GM23338 (cell line): ENCODE measurements around the gene INHBB. TPM values are rescaled to one million over a fixed set of nuclear protein-coding genes. Genes with fewer than 3 reads are reported as not detected.

Source experiments
- ATAC-seq: fragments of 200-7000 bp; cut with Tn5 transposase; 3 replicates; pipeline ENCODE4 v1.9.1; 2020
- DNase-seq: peaks from one replicate; pipeline ENCODE4 v3.0.0-alpha.2; 2015; ENCODE audit warnings: low spot score
- H2AFZ ChIP-seq: fragments of 200-600 bp; sonication (generic); 2 replicates; pipeline ENCODE4 v1.8.0; 2016; ENCODE audit warnings: antibody characterized with exemption, mild to moderate bottlenecking, moderate library complexity
- H3F3A ChIP-seq: fragments of 200-600 bp; sonication (generic); replicated peaks from 2 replicates; pipeline ENCODE4 v1.8.0; 2017; ENCODE audit warnings: antibody characterized with exemption, mixed run types, low read depth
- H3K27ac ChIP-seq: fragments of 200-600 bp; sonication (generic); 2 replicates; pipeline ENCODE4 v1.6.1; 2016; ENCODE audit warnings: low read depth
- H3K27me3 ChIP-seq: fragments of 200-600 bp; sonication (generic); 2 replicates; pipeline ENCODE4 v1.8.0; 2016; ENCODE audit warnings: mild to moderate bottlenecking, mixed run types, moderate library complexity; ENCODE audit not compliant: insufficient read depth
- H3K36me3 ChIP-seq: fragments of 200-600 bp; sonication (generic); 2 replicates; pipeline ENCODE4 v1.8.0; 2016; ENCODE audit warnings: mild to moderate bottlenecking; ENCODE audit not compliant: insufficient read depth
- H3K4me1 ChIP-seq: fragments of 200-600 bp; sonication (generic); 2 replicates; pipeline ENCODE4 v1.8.0; 2016; ENCODE audit warnings: mild to moderate bottlenecking, moderate library complexity; ENCODE audit not compliant: insufficient read depth
- H3K4me2 ChIP-seq: fragments of 200-600 bp; sonication (generic); 2 replicates; pipeline ENCODE4 v1.7.1; 2017; ENCODE audit warnings: mixed run types
- H3K4me3 ChIP-seq: fragments of 200-600 bp; sonication (generic); 2 replicates; pipeline ENCODE4 v1.6.1; 2016; ENCODE audit warnings: mixed run types
- H3K79me2 ChIP-seq: fragments of 200-600 bp; sonication (generic); replicated peaks from 2 replicates; pipeline ENCODE4 v1.8.0; 2017; ENCODE audit warnings: mild to moderate bottlenecking; ENCODE audit not compliant: insufficient read depth
- H3K9me2 ChIP-seq: fragments of 200-600 bp; sonication (generic); 2 replicates; pipeline ENCODE4 v1.8.0; 2017; ENCODE audit not compliant: insufficient read depth
- H4K20me1 ChIP-seq: fragments of 200-600 bp; sonication (generic); replicated peaks from 2 replicates; pipeline ENCODE4 v1.8.0; 2017; ENCODE audit warnings: mild to moderate bottlenecking; ENCODE audit not compliant: insufficient read depth
- H3K27ac Mint-ChIP-seq: 2 replicates; pipeline ENCODE4 v1.8.0; 2020; ENCODE audit warnings: inconsistent platforms, mild to moderate bottlenecking, moderate library complexity, mixed read lengths
- H3K27me3 Mint-ChIP-seq: 3 replicates; pipeline ENCODE4 v1.8.0; 2022; ENCODE audit warnings: low read depth, mild to moderate bottlenecking, moderate library complexity, mixed read lengths, inconsistent platforms; ENCODE audit not compliant: insufficient read depth, poor library complexity
- H3K36me3 Mint-ChIP-seq: 3 replicates; pipeline ENCODE4 v1.8.0; 2021; ENCODE audit warnings: low read depth, mild to moderate bottlenecking, inconsistent platforms, moderate library complexity, mixed read lengths
- H3K4me1 Mint-ChIP-seq: 3 replicates; pipeline ENCODE4 v1.8.0; 2020; ENCODE audit warnings: mild to moderate bottlenecking, inconsistent platforms, mixed read lengths
- H3K4me3 Mint-ChIP-seq: 3 replicates; pipeline ENCODE4 v1.8.0; 2021; ENCODE audit warnings: moderate library complexity, mild to moderate bottlenecking, inconsistent platforms, mixed read lengths
- H3K9me3 Mint-ChIP-seq: 3 replicates; pipeline ENCODE4 v1.8.0; 2020; ENCODE audit warnings: moderate library complexity, mild to moderate bottlenecking, inconsistent platforms, mixed read lengths
- EZH2phosphoT487 ChIP-seq: fragments of 200-600 bp; sonication (generic); IDR thresholded peaks from one replicate; pipeline ENCODE4 v1.8.1; 2018; ENCODE audit warnings: antibody characterized with exemption; ENCODE audit not compliant: unreplicated experiment
- JUNB ChIP-seq: IDR thresholded peaks from one replicate; pipeline ENCODE4 v1.6.1; 2016; ENCODE audit warnings: antibody characterized with exemption; ENCODE audit not compliant: unreplicated experiment
- NANOG ChIP-seq: IDR thresholded peaks from 2 replicates; pipeline ENCODE4 v1.6.1; 2016; ENCODE audit warnings: antibody characterized with exemption, borderline replicate concordance
- STAT1 ChIP-seq: IDR thresholded peaks from one replicate; pipeline ENCODE4 v1.6.1; 2016; ENCODE audit warnings: antibody characterized with exemption; ENCODE audit not compliant: unreplicated experiment
- ZNF462 ChIP-seq: fragments of 250-450 bp; sonication (Bioruptor Pico); IDR thresholded peaks from 2 replicates; pipeline ENCODE4 v1.5.0; 2020; ENCODE audit warnings: mild to moderate bottlenecking, moderate library complexity
- polyA plus RNA-seq: library from polyadenylated mRNA; unstranded; fragments of >200 nt; fragmentation: Nextera tagmentation; extraction: Ambion mirVana; gene quantifications from 2 replicates; pipeline ENCODE4 v1.2.1, GENCODE V29; 2016
- total RNA-seq: library from RNA; depleted of rRNA; stranded (reverse); fragments of >200 nt; shearing (Covaris generic); gene quantifications from 2 replicates; pipeline ENCODE4 v1.2.3, GENCODE V29; 2014
- TF ChIP-seq, protein P1 (sequence below): IDR thresholded peaks from one replicate; pipeline ENCODE4 v1.6.1; 2018; ENCODE audit warnings: antibody characterized with exemption; ENCODE audit not compliant: unreplicated experiment

Gene INHBB
- total and polyA plus RNA-seq, 2 experiments from 2014 or later = 0.21 TPM; not detected in 1

DNA sequence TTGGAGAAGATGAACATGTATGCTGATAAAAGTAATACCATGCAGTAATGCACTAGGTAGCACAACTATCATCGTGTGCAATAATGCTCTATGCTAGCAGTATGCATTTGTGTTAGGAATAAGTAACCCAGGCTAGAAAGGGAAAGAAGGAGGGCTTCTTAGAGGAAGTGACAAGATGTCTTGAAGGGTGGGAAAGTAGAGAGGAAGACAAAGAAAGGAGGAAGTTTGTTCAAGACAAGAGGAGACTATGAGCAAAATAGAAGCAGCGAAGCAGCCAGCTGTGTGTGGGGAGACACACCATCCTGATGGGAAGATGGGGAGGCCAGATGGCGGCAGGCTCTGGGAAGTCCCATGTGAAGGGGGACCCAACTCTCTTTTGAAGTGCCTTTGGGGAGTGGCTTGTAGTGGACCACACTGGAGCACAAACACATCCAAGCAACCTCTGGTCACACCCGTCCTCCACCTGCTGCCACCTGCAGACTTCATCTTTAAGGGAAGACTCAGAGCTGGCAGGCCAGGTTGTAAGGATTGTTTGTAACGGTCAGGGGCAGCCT, 39.9 kb upstream of the INHBB start:
- Mint-ChIP-seq H3K27ac (no peak overlapping the region), H3K4me3 (no peak overlapping the region), H3K27me3 (peaks cover 32% of the 10 kb centered on the region), H3K4me1 (peaks cover 8% of the 10 kb centered on the region; the same call in 2 of the 3 replicates), H3K9me3 (no peaks in the 10 kb centered on the region; the same call in 2 of the 3 replicates), H3K36me3 (no peaks in the 10 kb centered on the region)
- no peak overlapping the region for H3K4me2 ChIP-seq
- no peaks in the 10 kb centered on the region for H3K9me2 ChIP-seq
- no peaks in the 10 kb centered on the region; the same call in none of the 2 replicates for H4K20me1 ChIP-seq
- H3K79me2 ChIP-seq = no peaks in the 10 kb centered on the region
- peaks cover 19% of the 10 kb centered on the region for H3K27me3 ChIP-seq
- H2AFZ ChIP-seq = no peak overlapping the region
- DNase-seq (no peak), ATAC-seq (no peak)
- TF ChIP-seq JUNB (no peak), EZH2phosphoT487 (no peak), STAT1 (no peak), NANOG (no peak), ZNF462 (CRISPR knock-in tag) (no peak)
- TF ChIP-seq, protein P1, sequence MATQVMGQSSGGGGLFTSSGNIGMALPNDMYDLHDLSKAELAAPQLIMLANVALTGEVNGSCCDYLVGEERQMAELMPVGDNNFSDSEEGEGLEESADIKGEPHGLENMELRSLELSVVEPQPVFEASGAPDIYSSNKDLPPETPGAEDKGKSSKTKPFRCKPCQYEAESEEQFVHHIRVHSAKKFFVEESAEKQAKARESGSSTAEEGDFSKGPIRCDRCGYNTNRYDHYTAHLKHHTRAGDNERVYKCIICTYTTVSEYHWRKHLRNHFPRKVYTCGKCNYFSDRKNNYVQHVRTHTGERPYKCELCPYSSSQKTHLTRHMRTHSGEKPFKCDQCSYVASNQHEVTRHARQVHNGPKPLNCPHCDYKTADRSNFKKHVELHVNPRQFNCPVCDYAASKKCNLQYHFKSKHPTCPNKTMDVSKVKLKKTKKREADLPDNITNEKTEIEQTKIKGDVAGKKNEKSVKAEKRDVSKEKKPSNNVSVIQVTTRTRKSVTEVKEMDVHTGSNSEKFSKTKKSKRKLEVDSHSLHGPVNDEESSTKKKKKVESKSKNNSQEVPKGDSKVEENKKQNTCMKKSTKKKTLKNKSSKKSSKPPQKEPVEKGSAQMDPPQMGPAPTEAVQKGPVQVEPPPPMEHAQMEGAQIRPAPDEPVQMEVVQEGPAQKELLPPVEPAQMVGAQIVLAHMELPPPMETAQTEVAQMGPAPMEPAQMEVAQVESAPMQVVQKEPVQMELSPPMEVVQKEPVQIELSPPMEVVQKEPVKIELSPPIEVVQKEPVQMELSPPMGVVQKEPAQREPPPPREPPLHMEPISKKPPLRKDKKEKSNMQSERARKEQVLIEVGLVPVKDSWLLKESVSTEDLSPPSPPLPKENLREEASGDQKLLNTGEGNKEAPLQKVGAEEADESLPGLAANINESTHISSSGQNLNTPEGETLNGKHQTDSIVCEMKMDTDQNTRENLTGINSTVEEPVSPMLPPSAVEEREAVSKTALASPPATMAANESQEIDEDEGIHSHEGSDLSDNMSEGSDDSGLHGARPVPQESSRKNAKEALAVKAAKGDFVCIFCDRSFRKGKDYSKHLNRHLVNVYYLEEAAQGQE = no peak
- H3K4me3 ChIP-seq = no peak overlapping the region
- no peaks in the 10 kb centered on the region for H3F3A ChIP-seq
- H3K27ac ChIP-seq = no peak overlapping the region
- H3K36me3 ChIP-seq = no peaks in the 10 kb centered on the region
- H3K4me1 ChIP-seq = no peaks in the 10 kb centered on the region; the same call in 1 of the 2 replicates
